Activated CD4-positive, CD25-positive, alpha-beta regulatory T cell treated with anti-CD3 and anti-CD28 coated beads, Interleukin-2, amount 50 U/mL, for 72 hours (primary cell): ENCODE data around the gene BCLAF1.
"Not testable (repeated sequence)": the region's sequence is repeated elsewhere in the genome, so short reads cannot be mapped to it uniquely, and the experiment has no call there.

Experiments
- DNase-seq: peaks from one replicate; pipeline ENCODE4 v3.0.0; 2021

BCLAF1 gene

DNA sequence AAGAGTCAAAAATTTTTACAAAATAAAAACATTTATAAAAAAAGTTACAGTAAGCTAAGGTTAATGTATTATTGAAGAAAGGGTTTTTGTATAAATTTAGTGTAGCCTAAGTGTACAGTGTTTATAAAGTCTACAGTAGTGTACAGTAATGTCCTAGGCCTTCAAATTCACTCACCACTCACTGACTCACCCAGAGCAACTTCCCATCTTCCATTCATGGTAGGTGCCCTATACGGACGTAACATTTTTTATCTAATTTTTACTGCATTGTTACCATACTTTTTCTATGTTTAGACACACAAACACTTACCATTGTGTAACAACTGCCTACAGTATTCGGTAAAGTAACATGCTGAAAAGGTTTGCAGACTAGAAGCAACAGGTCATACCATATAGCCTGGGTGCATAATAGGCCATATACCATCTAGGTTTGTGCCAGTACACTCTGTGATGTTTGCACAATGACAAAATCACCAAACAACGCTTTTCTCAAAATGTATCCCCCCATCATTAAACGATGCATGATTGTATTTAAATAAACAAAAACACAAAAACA, 45.5 kb downstream of the BCLAF1 start:
- no peak for DNase-seq

DNA sequence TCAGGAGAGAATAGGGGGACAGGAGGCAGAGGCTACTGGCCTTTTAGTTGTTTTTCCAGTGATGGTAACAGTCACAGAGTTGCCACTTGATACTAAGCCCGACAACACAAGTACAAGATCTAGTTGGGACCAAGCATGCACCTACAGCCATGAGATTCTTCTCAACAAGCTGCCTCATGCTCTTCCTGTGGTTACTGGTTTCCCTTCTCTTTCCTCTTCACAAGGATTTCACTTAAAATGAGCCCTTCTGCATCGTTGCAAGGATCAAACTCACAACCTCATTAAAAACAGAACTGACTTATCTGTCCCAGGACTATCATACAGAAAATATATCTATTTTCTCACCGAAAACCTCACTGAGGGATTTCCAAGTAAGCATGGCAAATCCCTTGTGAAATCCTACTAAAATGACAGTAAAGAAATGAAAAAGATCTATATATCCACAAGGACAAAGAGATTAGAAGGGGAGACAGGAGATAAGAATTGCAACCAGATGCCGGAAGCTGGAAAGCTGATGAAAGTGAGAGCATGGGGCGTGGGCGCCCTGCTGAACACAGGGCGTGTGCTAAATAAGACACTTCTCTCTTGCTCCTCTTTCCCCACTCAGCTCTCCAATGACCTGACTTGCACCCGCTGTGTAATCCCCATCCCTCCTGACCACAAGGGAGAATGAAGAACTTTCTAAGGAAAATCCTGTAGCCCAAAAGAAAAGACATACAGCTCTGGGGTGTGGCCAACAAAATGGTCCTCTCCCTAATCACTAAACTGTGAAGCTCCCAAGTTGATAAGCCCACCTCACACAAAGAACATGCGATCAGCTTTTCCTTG, 53.0 kb downstream of the BCLAF1 start:
- no peak for DNase-seq

DNA sequence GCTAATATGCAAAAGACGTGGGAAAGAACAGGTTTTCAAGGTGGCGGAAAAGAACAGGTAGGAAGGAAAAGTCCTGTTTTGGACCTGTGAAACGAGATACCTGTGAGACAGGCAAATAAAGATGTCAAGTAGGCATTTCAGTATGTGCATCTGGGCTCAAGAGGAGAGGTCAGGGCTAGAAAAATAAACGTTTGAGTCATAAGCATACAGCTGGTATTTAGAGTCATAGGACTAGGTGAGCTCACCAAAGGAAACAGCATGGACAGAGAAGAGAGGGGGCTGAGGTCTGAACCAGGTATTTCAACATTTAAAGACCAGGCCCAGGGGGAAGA, 54.4 kb downstream of the BCLAF1 start:
- DNase-seq = no peak

DNA sequence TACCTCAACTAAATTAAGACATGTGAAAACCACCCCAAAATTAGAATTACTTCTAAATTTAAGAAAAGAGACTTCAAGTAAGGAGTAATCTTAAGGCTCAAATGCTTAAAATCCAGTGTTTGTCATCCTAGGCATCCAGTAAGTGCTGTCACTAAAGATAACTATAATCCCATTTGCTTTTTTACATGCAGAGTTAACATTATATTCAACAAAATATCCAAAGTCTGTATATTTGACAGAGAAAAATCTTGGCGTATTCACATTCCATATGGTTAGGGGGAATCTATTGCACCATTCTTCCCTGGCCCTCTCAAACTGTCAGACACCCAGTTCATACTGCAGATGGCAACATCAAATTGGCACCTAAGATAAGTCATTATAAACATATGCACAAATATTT, 56.9 kb downstream of the BCLAF1 start:
- DNase-seq = no peak

DNA sequence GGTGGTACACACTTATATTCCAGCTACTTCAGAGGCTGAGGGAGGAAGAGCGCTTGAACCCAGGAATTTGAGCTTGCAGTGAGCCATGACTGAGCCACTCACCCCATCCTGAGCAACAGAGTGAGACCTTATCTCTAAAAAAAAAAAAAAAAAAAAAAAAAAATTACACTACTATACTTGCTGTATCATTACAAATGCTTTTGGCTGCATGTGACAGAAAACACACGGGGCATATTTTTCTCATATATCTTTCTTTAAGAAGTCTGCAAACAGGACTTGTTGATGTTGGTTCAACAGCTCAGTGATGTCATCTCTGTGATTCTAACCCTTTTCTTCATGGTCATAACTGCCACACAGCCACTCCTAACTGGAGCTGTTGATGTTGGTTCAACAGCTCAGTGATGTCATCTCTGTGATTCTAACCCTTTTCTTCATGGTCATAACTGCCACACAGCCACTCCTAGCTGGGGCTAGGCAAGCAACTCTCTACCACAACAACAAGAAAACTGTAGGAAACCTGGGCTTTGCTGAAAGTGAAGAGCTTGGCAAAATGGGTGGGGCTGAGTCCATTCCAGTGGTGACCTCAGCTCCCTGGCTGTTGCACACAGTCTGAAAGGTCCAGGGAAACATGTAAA, 59.3 kb downstream of the BCLAF1 start:
- DNase-seq = no peak

DNA sequence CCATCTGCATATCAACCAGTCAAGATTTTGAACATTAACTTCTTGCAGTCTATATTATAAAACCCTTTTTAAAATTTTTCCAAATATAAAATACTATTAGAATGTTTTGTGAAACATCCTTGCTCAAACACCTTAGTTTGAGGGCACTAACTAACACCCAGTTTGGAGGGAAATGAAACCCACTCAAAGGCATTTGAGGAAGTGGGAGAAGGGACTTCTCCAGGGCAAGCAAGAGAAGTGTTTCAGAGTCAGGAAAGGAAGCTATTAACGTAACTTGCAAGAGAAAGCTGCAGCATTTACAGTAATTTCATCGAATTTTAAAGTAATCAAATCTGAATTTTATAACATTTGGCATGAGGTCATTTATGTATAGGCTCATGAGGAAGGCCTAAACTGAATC, 60.8 kb downstream of the BCLAF1 start:
- DNase-seq = no peak

DNA sequence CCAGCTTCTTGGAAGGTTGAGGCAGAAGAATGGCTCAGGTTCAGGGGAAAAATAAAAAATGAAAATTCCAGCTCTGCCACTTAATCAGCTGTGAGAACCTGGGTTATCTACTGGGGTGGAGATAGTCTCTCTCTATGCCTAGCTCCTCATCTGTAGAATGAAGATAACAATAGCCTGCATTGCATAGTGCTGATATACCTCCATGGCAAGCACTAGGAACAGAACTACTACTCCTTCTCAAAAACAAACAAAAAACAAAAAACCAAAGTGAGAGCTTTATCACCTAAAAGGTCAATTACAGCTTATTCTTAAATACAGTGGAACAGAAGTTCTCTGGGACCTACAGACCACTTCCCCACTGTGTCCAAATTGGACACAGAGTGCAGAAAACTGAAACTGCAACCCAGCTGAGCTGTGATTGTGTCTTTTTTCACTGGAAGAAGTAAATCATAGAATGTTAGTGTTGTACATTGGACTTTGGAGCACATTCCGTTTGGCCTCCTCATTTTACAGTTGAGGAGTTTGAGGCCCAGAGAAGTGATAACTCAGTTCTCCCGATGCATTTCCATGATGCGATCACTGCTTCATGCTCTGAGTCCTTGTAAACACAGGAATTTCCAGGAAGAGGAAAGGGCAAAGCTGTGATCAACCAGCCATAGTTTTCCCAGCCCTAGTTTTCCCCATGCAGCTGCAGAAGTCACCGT, 62.8 kb downstream of the BCLAF1 start:
- DNase-seq = no peak

DNA sequence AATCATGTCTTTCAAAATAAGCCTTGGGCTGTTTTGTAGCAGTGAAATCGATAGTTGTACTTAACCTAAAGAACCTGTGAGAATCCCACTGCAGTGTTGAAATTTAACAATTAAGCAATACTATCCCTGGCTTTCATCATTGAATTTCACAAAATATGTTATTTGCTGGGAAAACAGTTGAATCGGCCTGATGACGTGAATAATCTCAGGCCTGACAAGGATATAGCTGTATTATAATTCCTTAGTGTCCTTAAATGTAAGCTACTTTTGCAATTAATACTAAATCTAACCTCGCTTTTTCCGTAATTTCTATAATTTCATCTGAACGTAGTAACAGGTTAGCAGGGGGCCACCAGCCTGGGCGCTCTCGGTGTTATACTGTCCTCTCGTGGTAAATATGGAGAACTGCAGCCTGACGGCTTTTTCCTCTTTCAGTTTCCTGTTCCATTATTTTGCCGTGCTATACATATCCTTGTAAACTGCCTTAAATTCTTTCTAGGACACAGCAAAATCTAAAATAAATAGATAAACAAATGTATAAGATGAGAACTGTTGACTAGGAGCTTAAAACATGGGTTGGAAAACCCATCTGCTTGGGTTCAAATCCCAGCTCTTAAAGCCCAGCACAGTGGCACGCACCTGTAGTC, 63.5 kb downstream of the BCLAF1 start:
- DNase-seq = peak; percentile 48

DNA sequence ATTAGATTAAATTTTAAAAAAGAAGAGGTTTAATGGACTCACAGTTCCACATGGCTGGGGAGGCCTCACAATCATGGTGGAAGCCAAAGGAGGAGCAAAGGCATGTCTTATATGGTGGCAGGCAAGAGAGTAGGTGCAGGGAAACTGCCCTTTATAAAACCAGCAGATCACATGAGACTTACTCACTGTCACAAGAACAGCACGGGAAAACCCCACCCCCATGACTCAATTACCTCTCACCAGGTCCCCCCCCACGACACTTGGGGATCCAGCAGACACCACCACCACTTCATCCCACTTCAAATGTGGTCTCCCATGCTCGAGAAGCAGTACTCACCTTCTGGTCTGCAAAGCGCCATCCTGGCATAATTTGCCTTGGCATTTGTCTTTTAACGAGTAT, 64.2 kb downstream of the BCLAF1 start:
- DNase-seq = peak; percentile 41

DNA sequence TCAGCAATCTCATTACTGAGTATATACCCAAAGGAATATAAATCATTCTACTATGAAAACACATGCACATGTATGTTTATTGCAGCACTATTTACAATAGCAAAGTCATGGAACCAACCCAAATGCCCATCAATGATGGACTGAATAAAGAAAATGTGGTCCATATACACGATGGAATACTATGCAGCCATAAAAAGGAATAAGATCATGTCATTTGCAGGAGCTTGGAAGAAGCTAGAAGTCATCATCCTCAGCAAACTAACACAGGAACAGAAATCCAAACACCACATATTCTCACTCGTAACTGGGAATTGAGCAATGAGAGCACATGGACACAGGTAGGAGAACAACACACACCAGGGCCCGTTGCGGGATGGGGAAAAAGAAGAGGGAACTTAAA, 64.7 kb downstream of the BCLAF1 start:
- DNase-seq = not testable (repeated sequence)

DNA sequence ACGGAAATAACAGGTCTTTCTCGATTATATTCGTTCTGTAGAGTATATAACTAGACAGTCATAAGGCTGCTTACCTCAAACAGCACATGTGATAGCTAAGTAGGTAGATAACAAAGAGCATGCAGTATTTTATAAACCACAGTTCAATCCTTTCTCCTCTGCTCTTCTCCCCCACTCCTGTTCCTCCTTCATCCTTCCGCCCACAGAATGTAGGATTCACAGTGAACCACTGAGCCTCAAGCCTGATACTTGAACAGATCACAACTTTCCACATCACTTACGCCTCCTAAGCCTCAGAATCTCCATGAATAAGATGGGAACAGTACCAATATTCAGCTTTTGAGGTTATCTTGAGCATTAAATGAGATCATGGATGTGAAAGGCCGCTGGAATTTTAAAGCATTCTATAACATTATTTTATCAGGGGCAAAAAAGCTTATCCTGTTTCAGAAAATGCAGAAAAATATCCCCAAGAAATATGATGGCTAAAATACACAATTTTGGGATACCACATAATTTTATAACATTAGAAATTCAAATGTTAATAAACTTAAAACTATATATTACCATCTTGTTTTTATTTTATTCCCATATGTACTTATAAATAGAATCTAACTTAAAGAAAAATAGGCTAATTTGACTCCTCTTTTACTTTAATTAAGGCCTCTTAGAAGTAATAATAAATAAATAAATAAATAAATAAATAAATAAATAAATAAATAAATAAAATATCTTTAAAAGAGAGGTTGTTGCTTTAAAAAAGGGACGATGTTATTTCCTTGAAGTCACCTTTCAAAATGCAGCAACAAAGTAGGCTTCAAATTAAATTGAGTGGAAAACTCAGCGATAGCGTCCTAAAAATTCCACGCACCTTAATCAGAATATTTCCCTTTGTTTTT, 72.9 kb downstream of the BCLAF1 start:
- no peak for DNase-seq

DNA sequence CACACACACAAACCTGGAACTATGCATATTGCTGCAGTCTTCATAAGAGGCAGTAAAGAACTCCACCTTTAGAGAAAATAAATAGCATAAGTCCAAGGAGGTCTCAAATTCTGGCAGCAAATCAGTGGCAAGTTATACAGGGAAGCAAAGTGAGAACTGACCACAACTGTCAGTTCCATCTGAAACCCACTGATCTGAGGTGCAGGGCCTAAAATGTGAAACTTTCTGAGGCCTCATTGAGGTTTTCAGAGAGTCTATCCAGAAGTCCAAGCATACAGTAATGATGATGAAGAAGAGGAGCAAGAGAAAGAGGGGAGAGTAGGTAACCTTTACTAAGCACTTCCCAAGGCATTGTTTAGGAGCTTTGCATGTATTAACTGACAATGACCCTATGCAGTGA, 75.8 kb downstream of the BCLAF1 start:
- no peak for DNase-seq

DNA sequence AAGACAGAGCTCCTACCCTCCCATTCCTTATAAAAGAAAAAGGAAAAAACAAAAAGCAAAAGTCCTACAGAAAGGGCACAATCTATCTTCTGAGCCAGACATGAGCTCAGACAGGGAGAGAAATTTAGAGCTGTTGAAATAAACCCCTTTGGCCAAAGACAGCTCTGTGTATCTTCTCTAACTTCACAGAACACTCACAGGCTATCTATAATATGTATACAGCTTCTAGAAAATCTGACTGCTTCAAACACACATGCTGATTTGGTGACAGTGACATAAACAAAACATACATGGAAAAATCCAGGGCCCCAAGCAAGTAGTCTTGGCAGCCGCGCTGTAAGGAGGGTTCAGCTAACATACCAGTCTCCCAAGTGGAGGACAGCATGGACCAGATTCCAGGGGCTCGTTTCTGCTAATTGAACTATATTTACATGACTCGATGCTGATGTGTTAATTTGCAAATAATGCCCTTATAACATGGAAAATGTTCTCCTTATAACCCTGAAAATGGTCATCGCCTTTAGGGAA, 76.6 kb downstream of the BCLAF1 start:
- DNase-seq = no peak

DNA sequence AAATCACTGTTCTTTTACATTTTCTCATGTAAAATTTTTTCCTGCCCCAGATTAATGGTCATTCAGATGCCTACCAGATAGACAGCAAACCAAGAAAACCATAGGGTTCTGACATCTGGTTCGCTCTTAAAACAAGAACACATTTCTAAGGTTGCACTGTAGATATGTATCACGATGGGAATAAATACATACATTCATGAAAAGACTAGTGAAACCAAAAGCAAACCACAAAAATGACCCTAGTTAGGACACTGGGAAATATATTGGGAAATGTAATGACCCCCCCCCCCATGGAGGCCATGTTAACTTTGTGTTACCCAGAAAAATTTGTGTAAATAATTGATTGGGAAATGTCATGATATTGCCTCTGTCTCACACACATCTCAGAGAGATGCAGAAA, 77.0 kb downstream of the BCLAF1 start:
- DNase-seq = no peak

DNA sequence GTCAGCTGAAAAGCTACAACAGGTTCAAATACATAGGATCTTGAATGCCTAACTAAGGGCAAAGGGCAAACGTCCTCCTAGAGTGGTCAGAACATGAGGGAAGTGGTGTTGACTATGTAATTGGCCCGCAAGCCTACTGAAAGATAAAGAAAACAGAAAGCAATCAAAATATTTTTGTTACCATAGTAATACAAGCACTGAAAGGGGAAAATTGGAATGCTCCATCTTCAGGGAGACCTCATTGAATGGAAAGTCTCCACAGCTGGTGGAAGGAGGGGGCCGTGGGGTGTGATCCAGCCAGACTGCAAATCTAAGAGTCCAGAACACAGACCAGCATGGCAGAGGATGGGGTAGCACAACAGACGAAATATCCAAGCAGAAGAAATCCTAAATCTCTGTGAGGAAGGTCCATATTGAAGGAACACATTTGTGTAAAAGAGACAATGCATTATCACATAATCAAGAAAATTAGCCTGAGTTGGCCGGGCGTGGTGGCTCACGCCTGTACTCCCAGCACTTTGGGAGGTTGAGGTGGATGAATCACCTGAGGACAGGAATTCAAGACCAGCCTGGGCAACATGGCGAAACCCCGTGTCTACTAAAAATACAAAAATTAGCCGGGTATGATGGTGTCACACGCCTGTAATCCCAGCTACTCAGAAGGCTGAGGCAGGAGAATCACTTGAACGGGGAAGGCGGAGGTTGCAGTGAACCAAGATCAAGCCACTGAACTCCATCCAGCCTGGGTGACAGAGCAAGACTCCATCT, 79.1 kb downstream of the BCLAF1 start:
- no peak for DNase-seq

DNA sequence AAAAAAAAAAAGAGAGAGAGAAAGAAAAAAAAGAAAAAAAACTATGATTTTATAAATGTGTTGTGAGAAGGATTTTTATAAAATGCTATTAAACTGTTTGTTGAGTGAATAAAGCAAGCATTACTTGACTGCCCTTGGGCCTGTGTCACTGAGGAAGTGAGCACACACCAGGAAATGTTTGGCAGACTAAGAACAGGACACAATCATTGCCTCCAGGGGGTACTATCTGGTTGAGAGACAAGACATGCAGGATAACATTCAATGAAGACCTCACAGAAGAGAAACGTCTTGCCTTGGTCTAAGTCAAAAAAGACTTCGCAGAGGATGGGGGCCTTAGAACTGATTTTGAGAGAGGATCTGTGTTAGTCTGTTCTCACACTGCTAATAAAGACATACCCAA, 80.2 kb downstream of the BCLAF1 start:
- no peak for DNase-seq

DNA sequence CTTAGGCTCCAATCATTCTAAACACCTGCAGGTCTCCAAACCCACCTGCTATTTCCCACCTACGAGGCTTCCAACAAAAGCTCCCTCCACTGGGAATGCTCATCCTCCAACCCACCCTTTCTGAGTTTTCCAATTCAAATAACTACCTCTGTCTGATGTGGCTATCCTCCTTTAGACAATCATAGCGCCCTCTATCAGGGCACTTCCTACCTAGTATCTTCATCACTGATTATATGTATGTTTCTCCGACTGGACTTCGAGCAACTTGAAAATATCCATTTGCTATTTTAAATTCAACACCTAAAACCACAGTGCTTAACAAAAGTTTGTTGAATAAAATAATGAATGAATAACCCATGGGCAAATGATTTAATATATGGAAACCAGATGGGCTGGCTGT, 80.9 kb downstream of the BCLAF1 start:
- no peak for DNase-seq
